Measurements from ENCODE around the gene SNX22.

GRCh38 chr15:64164436-64164835 is 12.9 kb downstream of the SNX22 start:
- no peak for TF ChIP-seq SNAI2 (CRISPR knock-in tag; IDR thresholded peaks at IDR 0.05)
- TF ChIP-seq PATZ1 (CRISPR knock-in tag; IDR thresholded peaks at IDR 0.05; ENCODE audit: borderline replicate concordance) = no peak
- no peak for TF ChIP-seq POU6F1 (CRISPR knock-in tag; IDR thresholded peaks at IDR 0.05; ENCODE audit: borderline replicate concordance, low read depth)
- no peak for TF ChIP-seq CREB5 (CRISPR knock-in tag; IDR thresholded peaks at IDR 0.05; ENCODE audit: low read depth)
- TF ChIP-seq TOX (CRISPR knock-in tag; IDR thresholded peaks at IDR 0.05; ENCODE audit: borderline replicate concordance) = no peak
- no peak for TF ChIP-seq ZNF8 (CRISPR knock-in tag; IDR thresholded peaks at IDR 0.05)
- no peak for TF ChIP-seq RARB (CRISPR knock-in tag; IDR thresholded peaks at IDR 0.05)
- no peak for TF ChIP-seq OSR1 (CRISPR knock-in tag; IDR thresholded peaks at IDR 0.05)
- no peak for TF ChIP-seq ZFP3 (CRISPR knock-in tag; IDR thresholded peaks at IDR 0.05)
